GM21360 (cell line): Measurements from ENCODE around the gene BRD3.

ENCODE experiments used
- ATAC-seq: cut with Tn5 transposase; IDR thresholded peaks from one replicate; pipeline ENCODE4 v1.9.1; 2021; ENCODE audit warnings: mild to moderate bottlenecking, moderate library complexity; ENCODE audit not compliant: unreplicated experiment

BRD3 gene

GRCh38 chr9:134066913-134067851 is 644 bp downstream of the BRD3 start:
- ATAC-seq = peak; percentile 11

- ATAC-seq = no peak
Measured at GRCh38 chr9:134066526-134066912, 1.3 kb downstream of the BRD3 start.

- no peak for ATAC-seq
Measured at GRCh38 chr9:134065612-134066419, 2.0 kb downstream of the BRD3 start.

DNA sequence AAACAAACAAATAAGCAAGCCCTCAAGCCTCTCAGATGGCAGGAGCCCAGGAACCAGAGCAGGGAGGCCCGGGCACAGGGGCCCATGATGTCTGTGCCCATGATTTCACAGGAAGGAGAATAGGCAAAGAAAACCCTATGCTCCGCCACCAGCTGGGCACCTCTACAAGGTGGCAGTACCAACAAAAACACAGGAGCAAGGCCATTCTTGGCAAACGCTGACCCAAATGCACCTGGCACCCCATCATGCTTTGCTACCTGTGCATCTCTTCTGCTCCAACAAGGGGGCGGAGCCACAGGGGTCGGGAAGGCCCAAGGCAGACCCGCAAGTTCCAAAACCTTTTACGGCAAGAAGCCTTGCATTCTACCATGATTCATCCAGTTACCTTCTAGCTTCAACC is 3.1 kb downstream of the BRD3 start:
- no peak for ATAC-seq

DNA sequence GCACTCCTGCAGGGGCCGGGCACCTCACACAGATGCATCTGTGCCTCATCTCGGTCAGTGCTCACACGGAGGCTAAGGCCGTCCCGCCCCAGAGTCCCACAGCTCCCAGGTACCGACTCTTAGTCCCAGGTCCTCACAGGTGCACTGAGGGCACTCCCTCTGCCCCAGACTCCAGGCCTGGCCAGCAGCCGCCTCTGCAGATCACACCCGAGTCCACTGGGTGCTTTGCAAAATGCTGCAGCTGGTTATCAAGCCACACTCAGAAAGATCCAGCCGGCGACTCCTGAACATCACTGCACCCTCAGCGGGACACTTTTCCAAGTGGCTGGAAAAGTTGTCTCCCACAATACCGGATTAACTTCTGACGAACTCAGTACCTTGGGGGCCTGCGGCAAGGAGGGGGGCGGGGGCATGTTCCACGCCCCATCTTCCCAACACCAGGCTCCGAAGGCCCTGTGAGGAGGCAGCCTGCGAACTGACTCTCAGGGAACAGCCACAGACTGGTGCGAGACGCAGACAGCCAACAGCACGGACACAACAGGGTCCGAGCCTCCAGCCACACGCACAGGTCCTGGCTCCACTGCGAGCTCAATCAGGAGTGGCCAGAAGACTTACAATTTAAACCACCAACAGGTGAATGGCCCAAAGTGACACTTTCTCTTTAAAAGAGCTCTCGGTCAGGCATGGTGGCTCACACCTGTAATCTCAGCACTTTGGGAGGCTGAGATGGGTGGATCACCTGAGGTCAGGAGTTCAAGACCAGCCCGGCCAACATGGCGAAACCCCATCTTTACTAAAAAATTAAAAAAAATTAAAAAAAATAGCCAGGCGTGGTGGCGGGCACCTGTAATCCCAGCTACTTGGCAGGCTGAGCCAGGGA is 4.0 kb downstream of the BRD3 start:
- ATAC-seq = no peak

DNA sequence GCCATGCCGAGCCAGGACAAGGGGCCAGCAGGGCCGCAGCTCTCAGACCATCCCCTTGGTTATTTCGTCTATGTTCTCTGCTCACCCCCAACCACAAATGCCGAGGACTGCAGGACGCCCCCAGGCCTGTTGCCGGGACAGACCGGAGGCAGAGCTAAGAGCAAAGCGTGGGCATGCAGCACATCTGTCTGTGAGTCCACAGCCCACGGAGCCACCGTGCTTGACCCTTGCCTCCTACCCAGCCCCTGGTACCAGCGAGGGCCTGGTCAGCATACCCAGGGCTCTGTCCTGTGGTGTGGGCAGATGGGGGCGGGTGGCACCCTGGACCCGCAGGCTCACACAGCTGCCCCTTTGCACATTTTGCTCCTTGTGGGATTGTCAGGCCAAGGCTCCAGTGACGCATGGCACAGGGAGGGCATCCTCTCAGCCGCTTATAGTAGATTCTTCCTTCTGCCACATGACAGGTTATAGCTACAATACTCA is 4.7 kb downstream of the BRD3 start:
- no peak for ATAC-seq

DNA sequence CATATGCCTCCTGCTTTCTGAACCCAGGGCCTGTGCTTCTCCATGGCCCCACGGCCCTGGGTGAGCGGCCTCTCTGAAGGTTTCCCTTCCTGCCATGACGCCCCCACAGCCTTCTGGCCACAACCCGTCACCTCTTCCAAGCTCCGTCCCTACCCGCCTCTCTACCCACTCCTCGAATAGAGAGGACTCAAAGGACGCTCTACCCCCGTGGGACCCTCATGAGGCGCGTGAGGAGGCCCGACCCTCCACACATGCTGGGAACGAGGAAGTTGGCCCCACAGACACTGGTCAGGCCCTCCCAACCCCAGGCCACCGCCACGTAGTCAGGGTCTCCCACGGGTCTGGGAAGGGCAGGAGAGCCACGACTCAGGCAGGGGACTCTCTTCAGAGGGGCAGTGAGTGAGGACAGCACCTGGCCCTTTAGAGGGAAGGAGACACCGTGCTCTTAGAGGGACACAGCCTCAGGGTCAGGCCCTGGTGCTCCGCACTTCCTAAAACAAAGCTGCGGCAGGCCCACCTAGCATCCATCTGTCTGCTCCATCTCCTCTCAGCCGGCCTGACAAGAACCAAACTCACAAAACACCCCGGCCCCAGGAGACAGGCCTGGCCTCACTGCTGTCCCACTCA is 5.3 kb downstream of the BRD3 start:
- no peak for ATAC-seq

DNA sequence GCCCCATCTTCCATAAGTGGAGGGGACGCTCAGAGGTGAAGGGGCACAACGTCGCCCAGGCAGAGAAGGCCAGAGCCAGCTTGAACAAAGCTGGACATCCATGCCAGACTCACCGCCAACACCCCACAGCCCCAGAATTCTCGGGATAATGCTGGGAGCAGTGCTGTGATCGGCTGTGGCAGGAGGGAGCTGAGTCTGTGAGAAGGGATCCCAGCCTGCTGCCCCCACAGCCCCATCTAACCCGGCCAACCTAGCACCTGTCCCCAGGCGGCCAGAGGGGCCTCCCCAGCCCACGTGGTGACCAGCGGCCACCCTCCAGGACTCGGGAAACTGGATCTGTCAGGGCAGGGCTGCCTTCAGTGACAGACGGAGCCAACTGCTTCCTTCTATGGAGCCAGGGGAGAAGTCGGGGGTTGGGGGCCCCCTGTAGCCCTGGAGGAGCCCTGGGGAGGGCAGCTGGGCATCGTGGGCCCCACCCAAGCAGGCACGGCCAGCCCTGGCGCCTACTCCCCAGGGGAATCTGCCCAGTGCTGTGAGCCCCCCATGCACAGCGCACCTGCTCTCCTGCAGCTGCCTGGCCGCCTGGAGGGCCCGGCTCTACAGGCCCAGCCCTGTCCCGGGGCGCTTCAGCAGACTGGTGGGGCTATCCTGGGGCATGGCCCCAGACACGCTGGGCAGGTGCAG is 6.0 kb downstream of the BRD3 start:
- ATAC-seq = no peak

DNA sequence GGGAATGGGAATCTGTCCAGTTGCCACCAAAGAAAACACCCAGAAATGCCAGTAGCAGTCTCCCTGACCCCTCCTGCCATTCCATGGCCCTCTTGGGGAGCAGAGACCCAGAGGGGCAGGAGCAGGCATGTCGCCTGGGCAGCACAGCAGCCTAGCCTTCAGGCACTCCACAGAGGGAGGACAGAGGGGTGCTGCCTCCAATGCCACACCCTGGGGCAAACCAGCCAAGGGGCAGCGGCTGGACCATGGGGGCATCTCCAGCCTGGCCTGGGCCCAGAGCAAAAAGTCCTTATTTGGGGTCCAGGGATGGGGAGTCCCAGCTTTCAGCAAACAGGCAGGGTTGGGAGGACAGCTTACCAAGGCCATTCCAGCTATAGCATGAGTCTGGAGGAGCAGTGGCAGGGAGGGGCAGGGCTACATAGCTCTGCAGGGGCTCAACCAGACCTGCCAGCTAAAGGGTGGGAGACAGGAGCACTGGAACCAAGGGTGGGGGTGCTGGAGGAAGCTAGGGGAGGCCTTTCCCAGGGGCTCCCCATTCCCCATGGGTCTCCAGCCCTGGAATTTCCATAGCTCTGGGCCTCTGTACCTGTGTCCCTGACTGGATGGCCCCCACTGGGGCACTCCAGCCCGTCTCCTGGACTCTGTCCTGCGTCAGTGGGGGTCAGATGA is 6.7 kb downstream of the BRD3 start:
- ATAC-seq = no peak

GRCh38 chr9:134060546-134060945 is 7.3 kb downstream of the BRD3 start:
- no peak for ATAC-seq

- ATAC-seq = no peak
Measured at GRCh38 chr9:134059661-134060395, 8.0 kb downstream of the BRD3 start.

GRCh38 chr9:134059188-134059641 is 8.6 kb downstream of the BRD3 start:
- ATAC-seq = no peak

DNA sequence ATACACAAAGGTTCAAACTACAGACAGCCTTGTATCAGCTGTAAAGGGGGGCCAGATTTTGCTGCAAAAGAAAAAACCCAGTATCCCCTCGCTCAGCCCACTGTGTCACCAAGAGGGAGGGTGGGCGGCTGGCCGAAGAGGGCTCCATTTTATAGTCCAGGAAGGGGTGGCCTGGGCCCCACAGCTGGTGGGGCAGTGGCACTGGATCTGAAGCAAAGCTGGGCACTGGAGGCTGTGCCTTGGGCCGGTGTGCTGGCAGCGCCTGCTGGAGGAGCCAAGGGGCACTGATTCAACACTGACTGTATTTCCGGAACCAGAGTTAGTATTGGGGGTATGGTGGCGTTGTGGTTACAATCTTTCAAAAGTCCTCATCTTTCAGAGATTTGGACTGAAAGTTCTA is 9.1 kb downstream of the BRD3 start:
- no peak for ATAC-seq

DNA sequence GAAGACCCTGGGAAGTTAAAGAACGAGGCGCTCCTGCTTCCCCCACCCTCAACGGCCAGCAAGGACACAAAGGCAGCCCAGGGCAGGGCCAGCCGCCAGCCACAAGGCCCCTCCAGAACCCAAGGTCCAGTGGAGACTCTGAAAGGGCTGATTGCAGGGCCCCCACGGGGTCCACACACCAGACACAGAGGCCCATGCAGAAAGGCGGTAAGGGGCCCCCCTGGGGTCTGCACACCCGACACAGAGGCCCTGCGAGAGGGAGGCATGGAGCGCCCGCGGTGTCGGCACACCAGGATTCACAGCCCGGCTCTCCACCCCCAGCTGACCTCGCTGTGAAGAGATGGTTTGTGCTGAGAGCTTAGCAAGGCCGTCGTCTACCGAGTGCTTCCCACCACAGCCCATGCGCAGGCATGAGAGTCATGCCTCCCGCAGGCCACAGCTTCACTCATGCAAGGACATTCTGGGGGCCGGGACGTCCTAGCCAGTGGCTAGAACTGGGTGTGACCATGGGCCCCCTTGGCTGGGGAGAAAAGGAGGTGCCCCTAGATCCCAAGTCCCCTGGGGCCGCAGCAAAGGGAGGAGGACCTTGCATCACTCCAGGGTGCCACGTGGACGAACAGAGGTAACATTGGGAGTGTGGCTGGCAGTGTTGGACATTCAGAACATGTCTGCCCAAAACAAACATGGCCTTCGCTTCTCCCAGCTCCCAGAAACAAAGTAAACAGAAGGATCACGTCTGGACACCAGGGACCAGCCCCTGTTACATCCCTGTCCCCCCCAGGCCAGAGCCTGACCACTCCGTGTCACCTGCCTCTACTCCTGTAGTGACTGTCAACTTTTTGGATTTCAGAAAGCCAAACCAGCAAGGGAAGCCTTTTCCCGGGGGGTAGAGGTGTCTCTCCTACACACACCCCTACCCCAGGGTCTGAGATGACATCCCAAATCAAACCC is 9.8 kb downstream of the BRD3 start:
- ATAC-seq = no peak

- no peak for ATAC-seq
Measured at GRCh38 chr9:134057307-134057657, 10.5 kb downstream of the BRD3 start.

DNA sequence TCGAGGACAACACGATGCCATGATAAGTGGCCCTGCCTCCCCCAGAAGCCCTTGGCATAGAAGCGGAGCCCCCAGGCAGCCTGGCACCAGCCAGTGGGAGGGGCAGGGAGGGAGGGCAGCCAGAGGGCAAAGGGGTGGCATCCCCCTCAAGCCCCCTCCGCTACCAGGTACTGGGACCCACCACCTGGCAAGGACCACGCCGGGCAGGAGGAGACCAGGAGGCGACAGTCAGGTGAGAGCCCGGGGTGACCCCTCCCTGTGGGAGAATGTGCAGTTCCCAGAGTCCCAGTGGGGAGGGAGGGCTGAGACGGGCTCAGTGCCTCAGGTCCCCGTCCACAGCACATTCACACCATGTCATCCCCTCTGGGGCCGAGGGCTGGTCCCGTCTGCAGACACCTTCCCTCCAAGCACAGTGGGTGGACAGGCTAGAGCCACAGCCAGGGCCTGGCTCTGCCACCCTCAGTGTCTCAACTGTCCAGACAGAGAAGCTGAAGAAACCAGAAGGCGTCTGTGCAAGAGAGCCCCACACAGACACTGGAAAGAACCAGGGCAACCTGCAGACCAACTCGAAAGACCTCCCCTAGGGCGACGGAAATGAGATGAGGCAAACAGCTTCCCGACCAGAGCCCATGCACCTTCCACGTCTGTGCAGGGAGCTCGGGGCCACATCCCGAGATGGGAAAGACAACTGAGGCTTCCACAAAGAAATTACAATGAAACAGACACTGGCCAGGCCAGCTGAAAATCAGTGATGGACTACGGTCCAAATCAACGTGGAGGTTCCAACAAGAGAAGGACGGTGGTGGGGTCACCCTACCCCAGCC is 11.1 kb downstream of the BRD3 start:
- ATAC-seq = no peak
